Suprapubic skin (tissue), 3 donors: ENCODE measurements around the gene FGF10.

Experiments
- CTCF ChIP-seq, 2 donors: fragments of 200-600 bp in 1 of 2; fragments of 450-650 bp in 1 of 2; sonication (generic) in 1 of 2; IDR thresholded peaks; one replicate each; pipeline ENCODE4 v1.5.1; 2016 to 2019; ENCODE audit warnings: antibody characterized with exemption in 2 of 2, mild to moderate bottlenecking in 1 of 2, moderate library complexity in 1 of 2
- POLR2AphosphoS5 ChIP-seq, 3 donors: sonication (generic); formaldehyde crosslinking; IDR thresholded peaks; one replicate each; pipeline ENCODE4 v1.6.1; 2017; ENCODE audit warnings: antibody characterized with exemption in 3 of 3

DNA sequence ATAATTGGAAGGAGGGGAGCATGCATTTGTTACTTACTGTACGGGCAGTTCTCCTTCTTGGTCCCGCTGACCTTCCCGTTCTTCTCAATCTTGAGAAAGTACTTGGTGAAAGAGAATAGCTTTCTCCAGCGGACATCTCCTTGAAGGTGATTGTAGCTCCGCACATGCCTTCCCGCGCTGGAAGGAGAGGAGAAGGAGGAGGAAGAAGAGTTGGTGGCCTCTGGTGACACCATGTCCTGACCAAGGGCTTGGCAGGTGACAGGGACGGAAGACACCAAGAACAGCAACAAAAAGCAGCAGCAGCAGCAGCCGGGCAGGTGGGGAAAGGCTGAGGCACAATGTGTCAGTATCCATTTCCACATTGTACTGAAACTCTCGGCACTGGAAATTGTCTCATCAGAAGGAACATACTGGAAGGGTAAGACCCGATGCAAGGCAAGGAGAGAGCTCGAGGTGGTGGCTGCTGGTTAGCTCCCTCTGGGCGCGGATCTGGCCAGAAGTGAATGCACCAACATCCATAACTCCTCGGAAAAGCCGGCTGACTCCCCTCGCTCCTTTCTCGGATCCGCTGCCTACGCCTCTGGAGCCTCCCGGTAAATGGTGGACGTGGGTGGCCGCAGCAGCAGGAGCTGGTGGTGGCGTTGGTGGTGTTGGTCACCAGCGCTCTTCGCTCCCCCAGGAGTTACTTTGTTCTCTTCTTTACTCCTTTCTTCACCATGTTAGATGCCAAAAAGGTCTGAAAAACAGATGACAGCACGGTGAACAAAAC lies 715 bp downstream of the FGF10 start:
- TF ChIP-seq POLR2AphosphoS5 (IDR thresholded peaks at IDR 0.05) (no peak), CTCF (IDR thresholded peaks at IDR 0.05) (no peak)
